Measurements from ENCODE around the gene AP1G2. TPM values are rescaled to one million over a fixed set of nuclear protein-coding genes. Genes with fewer than 3 reads are reported as not detected.
"Not testable (repeated sequence)": the region's sequence is repeated elsewhere in the genome, so short reads cannot be mapped to it uniquely, and the experiment has no call there.

The AP1G2 gene
- total RNA-seq, 2 donors from 2014 or later, result 6.6 to 18.8 TPM

- Histone ChIP-seq H3K4me1 (no peaks in the 10 kb centered on the region), H3K4me3 (no peak overlapping the region), H3K27me3 (no peaks in the 10 kb centered on the region), H3K36me3 (no peaks in the 10 kb centered on the region), H3K9me3 (no peaks in the 10 kb centered on the region), H3K27ac (no peak overlapping the region)
- DNase-seq (ENCODE audit: low spot score), result no peak
- no peak for TF ChIP-seq CTCF (IDR thresholded peaks at IDR 0.05)
Measured at GRCh38 chr14:23612354-23612732, 44.8 kb upstream of the AP1G2 start.

- Histone ChIP-seq H3K36me3 (no peaks in the 10 kb centered on the region), H3K4me1 (no peaks in the 10 kb centered on the region), H3K4me3 (no peak overlapping the region), H3K9me3 (no peaks in the 10 kb centered on the region), H3K27me3 (no peaks in the 10 kb centered on the region), H3K27ac (no peak overlapping the region)
- TF ChIP-seq CTCF (IDR thresholded peaks at IDR 0.05), result no peak
- no peak for DNase-seq (ENCODE audit: low spot score)
Measured at GRCh38 chr14:23610815-23611289, 43.3 kb upstream of the AP1G2 start.

- no peak for DNase-seq (ENCODE audit: low spot score)
- Histone ChIP-seq H3K27me3 (no peaks in the 10 kb centered on the region), H3K4me3 (no peak overlapping the region), H3K9me3 (no peaks in the 10 kb centered on the region), H3K4me1 (no peaks in the 10 kb centered on the region), H3K36me3 (no peaks in the 10 kb centered on the region), H3K27ac (no peak overlapping the region)
- no peak for TF ChIP-seq CTCF (IDR thresholded peaks at IDR 0.05)
Measured at GRCh38 chr14:23610090-23610814, 42.7 kb upstream of the AP1G2 start.

GRCh38 chr14:23609411-23610089, 42.0 kb upstream of the AP1G2 start:
- H3K36me3 ChIP-seq; H3K4me1 ChIP-seq; H3K27me3 ChIP-seq; H3K4me3 ChIP-seq; DNase-seq (ENCODE audit: low spot score); H3K9me3 ChIP-seq; H3K27ac ChIP-seq: not testable (repeated sequence)

- no peak for TF ChIP-seq CTCF (IDR thresholded peaks at IDR 0.05)
- Histone ChIP-seq H3K4me3 (no peak overlapping the region), H3K27me3 (no peaks in the 10 kb centered on the region), H3K4me1 (no peaks in the 10 kb centered on the region), H3K9me3 (no peaks in the 10 kb centered on the region), H3K27ac (no peak overlapping the region), H3K36me3 (no peaks in the 10 kb centered on the region)
- DNase-seq (ENCODE audit: low spot score), result no peak
Measured at GRCh38 chr14:23609001-23609400, 41.4 kb upstream of the AP1G2 start.

- TF ChIP-seq CTCF (IDR thresholded peaks at IDR 0.05), result no peak
- Histone ChIP-seq H3K36me3 (no peaks in the 10 kb centered on the region), H3K27me3 (no peaks in the 10 kb centered on the region), H3K27ac (no peak overlapping the region), H3K4me1 (no peaks in the 10 kb centered on the region), H3K9me3 (no peaks in the 10 kb centered on the region), H3K4me3 (no peak overlapping the region)
- no peak for DNase-seq (ENCODE audit: low spot score)
Measured at GRCh38 chr14:23608454-23608853, 40.9 kb upstream of the AP1G2 start.
